Measurements from ENCODE around the gene FOXD2.
"Not testable (repeated sequence)": the region's sequence is repeated elsewhere in the genome, so short reads cannot be mapped to it uniquely, and the experiment has no call there.

Gene FOXD2

DNA sequence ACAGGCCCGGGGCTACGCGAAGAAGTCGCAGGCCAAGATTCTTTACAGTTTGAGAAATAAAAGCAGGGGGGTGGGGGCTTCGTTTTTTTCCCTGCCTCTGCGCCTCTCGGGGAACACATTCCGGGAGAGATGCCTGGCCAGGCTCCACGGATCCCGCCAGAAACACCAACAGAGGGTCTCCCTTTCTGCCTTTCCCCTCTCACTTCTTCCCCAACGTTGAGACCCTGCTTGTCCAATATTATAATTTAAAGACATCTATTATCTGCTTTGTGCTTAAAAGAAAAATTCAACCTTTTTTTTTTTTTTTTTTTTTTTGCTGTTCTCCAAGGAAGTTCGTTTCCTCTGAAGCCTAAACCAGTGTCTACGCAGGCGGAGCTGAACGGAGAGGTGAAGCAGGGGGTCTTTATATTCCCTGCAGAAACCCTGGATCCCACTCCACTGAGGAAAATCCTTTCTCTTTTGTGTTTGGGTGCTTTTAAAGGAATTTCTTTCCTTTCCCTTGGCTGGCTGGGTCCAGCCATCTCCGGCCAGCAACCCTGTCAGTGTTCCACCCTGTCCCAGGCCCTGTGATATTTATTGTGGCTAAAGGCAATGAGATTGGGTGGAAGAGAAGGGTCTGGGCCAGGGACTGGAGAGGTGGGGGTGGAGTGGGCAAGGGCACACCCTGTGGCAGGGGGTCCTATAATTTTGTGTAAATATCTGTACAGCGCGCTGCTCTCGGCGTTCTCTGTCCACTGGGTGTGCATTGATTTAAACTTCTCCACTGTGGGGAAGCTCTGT is 2.2 kb downstream of the FOXD2 start:
- no peak for DNase-seq (ENCODE audit: low read depth, low spot score)

DNA sequence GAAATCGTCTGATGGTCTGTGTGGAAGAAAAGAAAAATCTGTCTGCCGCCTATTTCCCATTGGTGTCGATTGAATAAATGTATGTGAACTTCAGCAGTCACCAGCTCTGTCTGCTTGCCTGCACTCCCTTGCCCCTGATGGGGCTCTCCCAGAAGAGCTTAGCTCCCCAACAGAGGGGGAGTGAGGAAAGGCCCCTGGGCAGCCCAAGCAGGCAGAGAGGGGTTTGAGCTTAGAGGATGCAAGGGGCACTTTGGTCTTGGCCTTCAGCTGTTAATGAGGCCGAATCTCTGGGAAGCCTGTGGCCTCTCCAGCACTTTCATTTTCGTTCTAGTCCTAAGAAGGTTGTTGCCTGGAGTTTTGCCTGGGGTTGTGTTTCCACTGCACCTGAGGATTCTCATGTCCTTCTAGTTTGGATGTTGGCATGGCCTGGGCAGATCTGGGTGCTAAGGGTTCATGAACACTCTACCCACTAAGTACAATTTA is 2.8 kb downstream of the FOXD2 start:
- no peak for DNase-seq (ENCODE audit: low read depth, low spot score)

DNA sequence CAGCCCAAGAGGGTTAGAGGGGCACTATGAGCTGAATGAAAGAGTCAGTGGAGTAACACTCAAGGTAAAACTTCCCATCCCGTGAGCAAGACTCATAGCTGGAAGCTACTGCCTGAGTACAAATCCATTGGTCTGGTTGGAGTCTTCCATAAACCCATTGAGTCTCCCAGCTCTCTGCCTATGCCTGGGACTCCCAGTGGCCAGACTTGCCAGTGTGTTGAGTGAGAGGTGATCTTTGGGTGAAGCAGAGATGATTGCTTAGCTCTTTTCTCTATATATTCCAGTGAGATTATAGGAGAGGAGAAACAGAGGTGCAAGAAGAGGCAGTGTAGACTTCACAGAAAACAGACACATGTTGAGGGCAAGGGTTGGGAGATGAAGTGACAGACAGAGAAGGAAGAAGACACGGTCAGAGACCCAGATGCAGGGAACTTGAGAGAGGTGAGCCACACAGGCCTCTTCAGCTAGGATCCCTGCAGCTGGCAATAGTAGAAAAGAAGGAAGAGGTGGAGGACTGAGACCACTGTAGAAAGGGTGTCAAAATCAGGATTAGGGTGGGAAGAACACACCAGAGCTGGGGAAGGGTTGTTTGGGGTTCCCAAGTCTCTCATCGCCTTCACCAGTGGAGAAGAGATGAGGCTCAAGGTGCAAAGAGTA is 3.7 kb downstream of the FOXD2 start:
- no peak for DNase-seq (ENCODE audit: low read depth, low spot score)

DNA sequence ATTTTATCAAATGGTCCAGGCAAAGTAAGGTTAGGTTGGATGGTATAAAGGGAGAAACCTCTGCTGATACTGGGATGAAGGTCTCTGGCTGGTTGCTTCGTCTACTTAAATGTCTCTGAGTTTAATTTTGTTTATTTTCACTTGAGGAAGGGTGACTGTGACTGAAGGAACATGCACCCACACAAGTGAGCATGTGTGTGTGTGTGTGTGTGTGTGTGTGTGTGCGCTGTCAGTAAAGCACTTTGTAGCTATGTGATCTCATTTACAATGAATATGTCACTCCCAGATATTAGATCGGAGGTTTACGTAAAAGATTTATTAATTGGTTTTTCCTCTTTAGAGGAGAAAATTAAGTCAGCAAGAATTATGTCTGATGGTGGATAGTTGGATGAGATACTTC is 4.4 kb downstream of the FOXD2 start:
- no peak for DNase-seq (ENCODE audit: low read depth, low spot score)

DNA sequence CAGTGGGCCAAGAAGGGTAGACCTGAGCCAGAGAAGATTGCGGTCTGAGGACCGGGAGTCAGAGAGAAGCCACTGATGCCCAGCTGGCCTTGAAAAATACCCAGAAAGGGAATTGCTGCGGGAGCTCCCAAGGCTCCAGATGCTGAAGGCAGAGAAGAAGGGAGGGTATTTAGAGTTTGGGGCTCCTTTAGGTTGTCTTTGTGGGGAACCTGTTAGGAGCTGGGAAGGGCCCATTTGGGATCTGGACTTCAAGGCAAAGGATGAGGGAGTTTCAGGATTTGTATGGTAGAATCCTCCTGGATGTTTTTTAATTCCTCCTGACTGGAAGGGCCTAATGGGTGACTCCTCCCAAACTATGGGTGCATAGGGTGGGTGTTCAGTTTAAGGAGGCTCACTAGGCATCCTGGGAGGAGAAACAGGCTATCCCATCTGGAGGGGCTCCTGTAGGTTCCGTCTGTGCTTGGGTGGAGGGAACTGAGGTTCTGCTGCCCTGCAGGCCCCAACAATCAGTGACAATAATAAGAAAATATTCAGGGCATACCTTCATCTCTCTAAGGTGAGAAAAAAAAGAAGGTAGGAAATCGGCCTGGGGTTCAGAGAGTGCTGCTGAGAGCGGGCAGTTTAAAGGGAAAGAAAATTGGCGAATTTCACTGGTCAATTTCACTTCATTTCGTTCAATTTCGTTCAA is 5.1 kb downstream of the FOXD2 start:
- DNase-seq (ENCODE audit: low read depth, low spot score): no peak

DNA sequence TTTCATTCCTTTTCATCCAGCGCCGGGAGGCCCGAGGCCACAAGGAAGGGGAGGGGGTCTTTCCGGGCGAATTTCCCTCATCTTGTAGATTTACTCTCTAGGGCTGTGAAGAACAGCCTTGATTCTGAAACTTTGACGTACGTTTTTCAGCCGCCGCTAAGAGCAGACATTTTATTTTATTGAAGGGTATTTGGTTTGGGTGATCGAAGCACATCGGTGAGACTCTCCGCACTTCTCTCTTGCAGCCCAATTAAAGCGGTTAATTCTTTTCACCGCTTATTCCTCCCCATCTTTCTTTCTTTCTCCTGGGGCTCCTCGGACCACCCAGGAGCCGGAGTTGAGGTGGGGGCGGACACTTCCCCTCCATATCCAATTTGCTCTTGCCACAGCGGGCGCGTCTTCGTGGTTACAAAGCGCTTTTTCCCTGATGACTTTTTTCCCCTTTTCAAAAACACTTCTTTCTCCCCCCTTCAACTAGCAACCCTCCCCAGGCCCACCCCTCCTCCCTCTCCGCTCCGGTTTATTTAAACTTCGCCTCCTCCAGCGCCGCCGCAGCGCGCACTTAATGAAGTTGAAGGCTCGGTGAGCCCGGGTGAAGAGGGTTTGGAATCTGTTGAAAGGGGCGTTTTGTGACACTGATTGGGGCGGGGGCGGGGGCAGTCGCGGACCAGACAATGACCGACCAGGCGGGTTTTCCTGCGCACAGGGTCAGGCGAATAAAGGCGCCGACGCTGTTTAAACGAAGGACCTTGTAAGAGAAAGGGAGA is 5.9 kb downstream of the FOXD2 start:
- DNase-seq (ENCODE audit: low read depth, low spot score): no peak

DNA sequence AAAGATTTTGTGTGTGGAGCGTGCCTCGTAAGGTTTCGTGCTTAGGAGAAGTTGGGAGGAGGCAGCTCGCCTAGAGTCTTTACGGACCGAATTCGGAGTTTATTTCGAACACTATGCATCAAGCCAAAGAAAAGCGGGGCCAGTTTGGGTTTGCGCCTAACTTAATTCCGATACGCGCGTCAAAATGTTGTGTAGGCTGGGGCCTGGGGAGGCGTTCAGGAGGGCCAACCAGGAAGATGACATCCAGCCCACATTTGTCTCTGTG is 6.4 kb downstream of the FOXD2 start:
- no peak for DNase-seq (ENCODE audit: low read depth, low spot score)

DNA sequence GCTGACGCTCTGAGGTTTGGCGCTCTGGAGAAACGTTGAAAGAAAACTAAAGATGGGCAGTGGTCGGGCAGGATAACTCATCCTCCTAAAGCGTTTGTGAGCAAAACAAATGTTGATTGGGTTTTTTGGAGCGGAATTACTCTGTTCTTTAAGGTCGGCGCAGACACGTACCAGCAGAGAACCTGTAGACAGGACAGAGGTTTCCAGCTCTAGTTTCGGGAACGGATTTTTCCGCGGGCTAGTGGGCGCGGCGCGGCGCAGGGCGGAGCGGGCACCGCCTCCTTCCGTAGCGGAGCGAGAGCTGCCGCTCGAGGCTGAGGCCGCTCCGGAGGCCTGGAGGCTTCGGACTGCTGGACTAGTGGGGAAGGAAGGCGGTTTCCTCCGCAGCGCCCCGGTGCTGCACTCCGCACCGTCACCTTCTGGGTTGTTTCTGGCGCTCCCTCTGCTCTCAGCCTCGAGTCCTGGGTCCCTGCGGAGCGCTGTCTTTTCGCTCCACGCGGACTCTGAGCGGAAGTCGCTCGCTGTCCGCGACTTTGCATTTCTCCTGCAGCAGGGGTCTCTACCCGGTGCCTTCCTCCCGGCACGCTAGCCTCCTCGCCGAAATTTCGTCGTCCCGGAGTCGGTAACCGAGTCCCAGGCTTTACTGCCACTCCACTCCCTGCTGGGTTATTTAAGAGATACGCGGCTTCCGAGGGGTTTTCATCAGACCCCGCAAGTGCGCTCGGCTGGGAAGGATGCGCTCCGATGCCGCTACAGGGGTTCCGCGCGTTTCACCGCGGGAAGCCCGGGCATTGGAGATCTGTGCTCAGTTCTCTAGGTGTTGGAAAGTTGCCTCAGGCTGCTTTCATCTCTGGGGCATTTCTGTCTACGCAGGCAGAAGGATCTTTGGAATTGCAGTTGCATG is 7.0 kb downstream of the FOXD2 start:
- DNase-seq (ENCODE audit: low read depth, low spot score): no peak

DNA sequence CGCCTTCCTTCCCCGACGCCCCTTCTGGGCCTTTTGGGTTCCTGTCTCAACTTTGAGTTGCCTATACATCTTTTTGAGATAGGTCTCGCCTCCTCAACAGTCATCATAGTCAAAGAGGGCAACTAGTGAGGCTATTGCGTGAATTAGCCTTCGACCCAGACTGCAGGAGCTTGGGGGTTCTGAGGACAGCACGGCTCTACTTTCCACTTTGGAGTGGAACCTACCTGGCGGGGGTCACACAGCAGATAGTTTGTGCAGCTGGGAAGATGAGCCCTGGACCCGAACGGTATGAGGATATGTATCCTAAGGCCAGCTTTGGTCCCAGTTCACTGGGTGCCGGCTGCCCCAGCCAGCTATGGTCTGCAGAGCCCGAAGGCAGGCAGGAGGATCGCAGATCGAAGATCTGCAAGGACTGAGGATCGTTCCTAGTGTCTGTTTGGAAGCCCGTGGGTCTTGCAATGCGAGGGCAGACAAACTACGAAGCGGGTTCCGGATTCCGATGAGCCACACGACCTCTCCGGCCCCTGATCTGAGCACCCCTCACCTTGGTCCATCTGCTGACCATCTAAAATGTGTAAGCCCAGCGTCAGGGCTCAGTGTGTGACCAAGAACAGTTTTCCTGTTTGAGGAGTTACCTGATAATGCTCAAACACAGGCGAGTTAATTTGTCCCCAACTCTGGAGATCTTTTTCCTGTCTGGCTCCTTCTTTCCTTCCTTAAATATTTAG is 8.1 kb downstream of the FOXD2 start:
- no peak for DNase-seq (ENCODE audit: low read depth, low spot score)

DNA sequence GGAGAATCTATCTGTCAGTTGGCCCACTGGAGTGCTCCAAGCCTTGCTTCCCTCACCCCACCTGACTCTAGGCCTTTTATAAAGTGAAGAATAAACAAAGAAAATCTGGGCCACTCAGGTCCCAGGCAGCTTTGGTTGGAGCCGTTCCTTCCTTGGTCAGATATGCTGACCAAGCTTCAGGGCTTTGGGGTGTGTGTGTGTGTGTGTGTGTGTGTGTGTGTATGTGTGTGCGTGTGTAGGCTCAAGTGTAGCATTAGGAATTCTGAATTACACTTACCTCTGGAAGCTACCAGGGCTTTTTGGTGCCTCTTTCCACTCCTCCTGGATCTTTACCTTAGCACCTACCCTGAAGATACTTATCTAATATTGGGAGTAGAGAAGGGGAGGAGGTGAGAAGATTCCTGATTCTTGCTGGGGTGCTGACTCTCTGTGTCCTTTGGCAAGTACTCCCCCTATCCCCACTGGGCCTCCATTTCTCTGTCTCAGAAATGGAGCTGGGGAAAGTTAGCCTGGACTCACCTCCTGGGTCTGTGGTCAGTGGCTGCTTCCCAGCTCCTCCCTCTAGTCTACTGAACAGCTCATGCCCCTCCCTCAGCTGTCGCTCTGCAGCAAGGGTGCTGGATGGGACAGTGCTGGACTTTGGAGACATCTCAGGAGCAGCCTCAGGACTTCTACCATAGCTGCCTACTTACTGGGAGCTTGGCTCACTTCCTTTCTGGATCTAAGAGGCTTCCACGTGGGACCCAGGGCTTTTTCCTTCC is 10.8 kb downstream of the FOXD2 start:
- DNase-seq (ENCODE audit: low read depth, low spot score): no peak

DNA sequence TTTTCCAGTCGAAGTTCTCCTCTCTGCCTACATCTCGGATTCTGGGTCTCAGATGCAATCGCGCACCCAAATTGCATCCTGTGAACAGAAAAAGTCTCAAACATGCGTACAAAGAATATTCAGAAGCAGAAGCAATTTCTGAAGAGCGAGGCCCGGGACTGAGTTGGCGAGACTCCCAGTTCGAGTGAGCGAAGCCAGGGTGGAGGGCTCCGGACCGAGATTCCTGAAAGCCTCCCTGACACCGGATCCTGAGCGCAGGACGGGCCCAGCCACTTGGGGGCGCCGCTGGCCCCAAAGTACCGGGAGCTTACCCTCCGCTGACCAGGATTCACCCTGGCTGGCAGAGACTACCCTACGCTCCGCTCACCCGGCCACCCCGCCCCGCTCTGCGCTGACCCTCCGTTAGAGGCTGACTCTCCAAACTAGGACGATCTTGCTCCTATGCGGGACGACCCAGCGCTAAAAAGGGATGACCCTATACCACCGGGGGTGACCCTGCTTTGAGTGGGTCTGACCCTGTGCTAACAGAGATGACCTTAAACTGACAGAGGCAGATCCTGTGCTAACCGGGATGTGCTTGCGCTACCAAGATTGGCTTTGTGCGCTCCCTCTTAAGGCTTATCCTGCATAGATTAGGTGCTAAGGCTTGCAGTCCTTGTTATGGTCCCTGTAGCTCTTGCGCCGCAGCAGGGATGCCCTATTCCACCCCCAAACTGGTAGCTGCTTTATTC is 12.1 kb downstream of the FOXD2 start:
- no peak for DNase-seq (ENCODE audit: low read depth, low spot score)

DNA sequence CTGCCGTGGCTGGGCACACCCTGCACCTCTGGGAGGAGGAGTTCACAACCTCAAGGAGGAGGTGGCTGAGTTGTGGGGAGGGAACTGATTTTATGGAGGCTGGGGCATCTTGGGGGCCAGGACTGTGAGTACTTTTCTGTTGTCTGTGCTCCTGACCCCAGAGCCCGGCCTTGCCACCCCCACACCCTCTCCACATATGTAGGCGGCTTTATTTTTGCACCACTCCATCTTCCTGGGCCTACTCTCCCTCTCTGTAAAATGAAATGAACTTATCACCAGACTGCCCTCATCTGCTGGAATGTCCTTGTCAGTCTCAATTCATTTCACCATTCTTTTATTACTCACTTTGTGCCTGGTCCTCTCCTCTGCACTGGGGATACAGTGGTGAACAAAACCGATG is 12.8 kb downstream of the FOXD2 start:
- DNase-seq (ENCODE audit: low read depth, low spot score): no peak

DNA sequence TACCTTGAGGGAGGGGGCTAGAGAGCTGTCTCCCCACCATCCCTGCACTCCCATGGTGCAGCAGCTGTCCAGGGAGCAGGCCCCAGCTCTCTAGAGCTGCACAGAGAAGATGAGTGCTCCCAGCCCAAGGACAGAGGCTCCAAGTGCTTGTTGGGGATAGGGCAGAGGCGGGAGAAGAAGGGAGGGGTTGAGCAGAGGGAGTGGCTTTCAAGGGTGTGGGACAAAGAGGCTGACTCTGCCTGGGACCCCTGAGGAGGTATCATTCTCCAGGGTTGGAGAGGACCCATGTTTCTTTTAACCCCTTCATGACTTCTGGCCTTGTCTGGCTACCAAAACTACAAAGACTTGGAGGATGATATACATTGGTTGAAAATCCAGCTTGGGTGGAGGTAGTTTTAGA is 14.6 kb downstream of the FOXD2 start:
- DNase-seq (ENCODE audit: low read depth, low spot score): no peak

DNA sequence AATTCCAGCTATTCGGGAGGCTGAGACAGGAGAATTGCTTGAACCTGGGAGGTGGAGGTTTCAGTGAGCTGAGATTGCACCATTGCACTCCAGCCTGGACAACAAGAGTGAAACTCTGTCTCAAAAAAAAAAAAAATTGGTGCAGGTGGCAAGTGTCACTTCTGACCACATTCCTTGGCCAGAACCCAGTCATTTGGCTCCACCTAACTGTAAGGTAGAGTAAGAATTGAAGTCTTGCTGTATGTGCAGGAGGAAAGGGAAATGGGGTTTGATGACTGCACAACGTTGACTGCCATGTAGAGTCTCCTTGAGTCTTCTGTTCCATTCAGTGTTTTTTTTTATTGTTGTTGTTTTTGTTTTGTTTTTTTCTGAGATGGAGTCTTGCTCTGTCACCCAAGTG is 16.1 kb downstream of the FOXD2 start:
- not testable (repeated sequence) for DNase-seq (ENCODE audit: low read depth, low spot score)

DNA sequence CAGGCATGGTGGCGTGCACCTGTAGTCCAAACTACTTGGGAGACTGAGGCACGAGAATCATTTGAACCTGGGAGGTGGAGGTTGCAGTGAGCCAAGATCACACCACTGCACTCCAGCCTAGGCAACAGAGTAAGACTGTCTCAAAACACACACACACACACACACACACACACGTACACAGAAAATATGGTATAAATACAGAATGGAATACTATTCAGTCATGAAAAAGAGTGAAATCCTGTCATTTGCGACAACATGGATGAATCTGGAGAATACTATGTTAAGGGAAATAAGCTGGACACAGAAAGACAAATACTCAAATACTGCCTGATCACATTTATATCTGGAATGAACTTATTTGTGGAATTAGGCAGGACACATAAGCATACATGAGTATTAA is 18.4 kb downstream of the FOXD2 start:
- DNase-seq (ENCODE audit: low read depth, low spot score): no peak

DNA sequence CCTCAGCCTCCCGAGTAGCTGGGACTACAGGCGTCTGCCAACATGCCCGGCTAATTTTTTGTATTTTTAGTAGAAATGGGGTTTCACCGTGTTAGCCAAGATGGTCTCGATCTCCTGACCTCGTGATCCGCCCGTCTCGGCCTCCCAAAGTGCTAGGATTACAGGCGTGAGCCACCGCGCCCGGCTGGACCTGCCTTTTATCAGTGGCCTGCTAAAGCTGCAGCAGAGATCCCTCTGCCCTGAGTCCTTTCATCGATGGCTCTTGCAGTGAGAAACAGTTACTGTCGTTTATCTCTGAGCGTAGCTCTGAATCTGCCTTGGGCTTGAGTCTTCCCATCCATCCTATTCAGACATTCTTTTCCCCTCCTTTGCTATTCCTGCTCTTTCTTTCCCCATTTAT is 19.7 kb downstream of the FOXD2 start:
- DNase-seq (ENCODE audit: low read depth, low spot score): not testable (repeated sequence)

DNA sequence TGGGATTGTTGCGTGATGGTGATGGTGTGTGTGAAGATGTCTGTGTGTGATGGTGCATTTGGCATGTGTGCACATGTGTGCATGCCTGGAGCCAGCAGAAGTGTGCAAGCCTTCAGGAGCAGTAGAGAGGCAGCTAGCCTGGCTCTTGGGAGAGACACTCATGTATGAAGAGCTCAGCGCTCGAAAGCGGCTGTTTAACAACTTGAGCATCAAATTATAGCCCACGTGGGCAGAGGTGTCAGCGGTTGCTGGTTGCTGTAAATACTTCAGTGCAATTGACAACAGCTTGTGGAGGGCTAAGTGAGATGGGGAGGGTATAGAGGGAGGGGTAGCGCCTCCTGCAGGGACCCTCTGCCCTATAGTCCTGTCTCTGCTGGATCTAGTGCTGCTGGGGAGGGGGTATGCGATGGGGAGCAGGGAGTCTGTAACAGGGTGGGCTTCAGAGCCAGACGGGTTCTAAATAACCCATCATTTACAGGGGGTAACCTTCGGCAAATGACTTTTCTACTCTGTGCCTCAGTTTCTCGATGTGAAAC is 21.5 kb downstream of the FOXD2 start:
- DNase-seq (ENCODE audit: low read depth, low spot score): no peak

DNA sequence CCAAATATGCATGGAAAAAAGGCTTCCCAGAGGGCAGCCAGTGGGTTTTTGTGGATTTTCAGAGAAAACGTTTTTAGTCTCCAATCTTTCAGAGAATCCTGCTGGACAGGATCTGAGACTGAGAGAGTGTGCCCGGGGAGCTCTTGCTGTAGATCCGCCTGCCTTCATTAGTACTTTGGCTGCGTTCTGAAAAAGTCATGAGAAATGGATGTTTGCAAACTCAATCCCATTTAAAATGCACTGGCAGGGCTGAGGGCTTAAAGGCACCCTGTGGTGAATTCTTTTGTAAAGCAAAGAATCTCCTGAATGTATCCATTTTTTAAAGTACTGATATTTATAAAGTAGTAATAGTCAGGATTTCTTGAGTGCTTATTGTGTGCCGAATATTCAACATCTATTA is 22.2 kb downstream of the FOXD2 start:
- DNase-seq (ENCODE audit: low read depth, low spot score): no peak

DNA sequence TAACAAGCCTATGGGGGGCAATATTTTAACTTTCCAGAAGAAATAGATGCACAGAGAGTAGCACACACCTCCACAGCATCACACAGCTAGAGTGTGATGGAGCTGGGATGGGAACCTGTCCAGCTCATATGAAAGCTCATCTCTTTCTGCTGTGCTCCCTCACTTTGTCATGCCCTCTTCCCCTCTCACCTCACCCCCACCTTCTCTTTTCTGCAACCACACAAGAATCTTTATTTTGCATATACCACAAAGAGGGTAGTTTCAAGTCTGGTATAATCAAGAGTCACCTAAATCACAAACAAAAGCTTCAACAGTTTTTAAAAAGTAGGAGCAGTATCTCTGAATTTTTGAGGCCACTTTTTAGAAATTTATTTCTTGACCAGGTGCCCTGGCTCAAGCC is 22.6 kb downstream of the FOXD2 start:
- DNase-seq (ENCODE audit: low read depth, low spot score): no peak
